Globus pallidus (tissue), 1 donor: Measurements from ENCODE around the gene VSTM5.

ENCODE experiments used
- DNase-seq: peaks from one replicate; pipeline ENCODE4 v3.0.0-alpha.2; 2015; ENCODE audit warnings: low spot score

The VSTM5 gene

GRCh38 chr11:93842461-93842860 lies 8.0 kb downstream of the VSTM5 start:
- no peak for DNase-seq

DNA sequence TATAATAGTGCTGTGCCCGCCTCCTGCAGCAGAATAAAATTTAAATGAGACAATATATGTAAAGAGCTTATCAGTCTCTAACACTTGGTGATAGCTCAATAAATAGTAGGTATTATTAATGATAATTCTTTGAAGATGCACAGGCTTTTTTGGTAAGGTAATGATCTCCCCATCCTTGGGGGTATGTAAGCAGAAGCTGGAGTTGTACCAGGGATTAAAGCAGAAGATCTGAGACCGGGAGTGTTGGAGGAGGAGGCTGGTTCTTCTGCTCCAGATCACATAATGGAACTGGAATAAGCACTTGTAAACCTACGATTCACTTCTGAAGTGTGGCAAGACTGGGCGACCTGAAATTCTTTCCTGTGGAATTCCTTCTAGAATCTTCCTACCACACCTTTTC lies 8.4 kb downstream of the VSTM5 start:
- no peak for DNase-seq

GRCh38 chr11:93841446-93841845 lies 9.0 kb downstream of the VSTM5 start:
- DNase-seq: no peak

DNA sequence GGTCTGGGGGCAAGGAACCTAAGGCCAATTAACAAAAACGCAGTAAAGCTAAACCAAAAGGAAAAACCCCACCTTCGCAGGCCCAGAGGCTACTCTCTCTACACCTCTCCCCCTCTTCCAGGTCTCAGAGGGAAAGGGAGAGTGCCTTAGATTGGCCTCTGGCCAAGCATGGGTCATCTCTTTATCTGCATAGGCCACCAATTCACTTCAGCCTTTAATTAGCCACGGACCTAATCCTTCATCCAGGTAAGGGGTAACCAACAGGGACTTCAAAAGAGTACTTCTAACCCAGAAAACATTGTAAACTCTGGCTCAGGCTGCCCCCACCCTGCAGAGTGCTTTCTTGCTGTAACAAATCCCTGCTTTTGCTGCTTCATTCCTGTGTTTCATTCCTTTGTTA lies 9.4 kb downstream of the VSTM5 start:
- no peak for DNase-seq

- DNase-seq: no peak
Observed at GRCh38 chr11:93840180-93840579, 10.2 kb downstream of the VSTM5 start.

DNA sequence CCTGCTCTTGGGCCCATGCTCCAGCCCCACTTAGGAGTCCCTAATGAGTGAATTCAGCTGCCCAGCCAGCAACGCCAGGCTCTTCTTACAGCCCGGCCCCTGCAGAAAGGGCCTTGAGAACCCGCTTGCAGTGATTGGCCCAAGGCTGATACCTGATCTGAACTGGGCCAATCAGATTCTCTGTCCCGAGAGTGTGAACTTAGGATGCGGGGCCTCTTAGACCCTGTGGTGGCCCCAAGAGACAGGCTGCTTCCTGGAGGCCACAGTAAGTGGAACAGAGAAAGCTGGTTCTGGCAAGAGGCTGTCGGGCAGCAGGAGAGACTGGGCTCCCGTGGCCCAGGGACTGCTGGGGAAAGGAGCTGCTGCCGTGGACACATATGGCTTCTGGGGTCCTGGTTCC lies 11.5 kb downstream of the VSTM5 start:
- DNase-seq: no peak

GRCh38 chr11:93832780-93833179 lies 17.6 kb downstream of the VSTM5 start:
- DNase-seq: no peak

DNA sequence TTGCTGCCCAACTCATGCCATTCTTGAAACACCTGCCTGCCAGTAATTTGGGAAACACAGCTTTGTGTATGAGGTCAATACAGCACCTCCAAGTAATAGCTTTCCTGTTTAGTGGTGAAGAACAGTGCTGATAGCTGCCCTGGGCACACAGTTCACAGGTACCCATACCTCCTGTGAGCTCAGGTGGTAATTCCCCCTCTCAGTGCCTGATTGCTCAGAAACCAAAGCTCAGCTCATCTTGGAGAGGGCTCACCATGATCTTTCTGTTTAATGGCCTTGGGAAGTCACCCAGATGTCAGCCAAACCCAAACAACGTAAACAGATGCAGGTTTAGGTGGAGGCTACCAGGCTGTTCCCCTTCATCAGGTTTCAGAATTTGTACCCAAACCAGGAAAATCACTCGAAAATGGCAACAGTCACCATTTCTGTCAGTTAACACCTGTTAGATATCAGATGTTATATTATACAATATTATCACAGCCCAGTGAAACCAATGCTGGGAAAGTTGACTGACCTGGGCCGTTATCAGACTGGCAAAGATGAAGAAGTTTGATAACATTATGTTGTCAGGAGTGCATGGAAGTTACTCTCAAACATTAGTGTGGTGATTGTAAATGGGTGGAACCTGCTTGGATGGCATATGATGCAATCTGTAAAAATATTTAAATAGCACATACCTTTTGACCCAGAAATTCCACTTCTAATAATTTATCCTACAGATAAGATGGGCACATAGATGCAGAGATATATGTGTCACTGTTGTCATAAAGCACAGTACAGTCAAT lies 18.9 kb downstream of the VSTM5 start:
- DNase-seq: no peak

DNA sequence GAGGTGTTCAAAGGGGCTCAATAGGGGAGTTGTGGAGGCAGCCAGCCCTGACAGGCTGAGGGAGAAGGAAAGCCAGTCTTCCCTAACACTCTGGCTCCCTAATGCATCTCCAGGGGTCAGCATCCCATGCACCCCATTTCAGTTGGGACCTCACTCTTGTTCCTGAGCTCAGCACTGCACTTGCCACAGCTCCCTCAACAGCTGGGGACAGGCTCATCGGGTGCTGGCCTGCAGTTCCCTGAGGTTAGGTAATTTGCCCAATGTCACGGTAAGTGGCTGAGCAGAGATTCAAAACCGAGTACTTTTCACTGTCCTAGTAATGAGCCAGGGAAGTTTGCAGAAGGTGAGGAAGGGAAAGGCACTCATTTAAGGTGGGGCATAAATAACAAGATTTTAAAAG lies 20.8 kb downstream of the VSTM5 start:
- no peak for DNase-seq

DNA sequence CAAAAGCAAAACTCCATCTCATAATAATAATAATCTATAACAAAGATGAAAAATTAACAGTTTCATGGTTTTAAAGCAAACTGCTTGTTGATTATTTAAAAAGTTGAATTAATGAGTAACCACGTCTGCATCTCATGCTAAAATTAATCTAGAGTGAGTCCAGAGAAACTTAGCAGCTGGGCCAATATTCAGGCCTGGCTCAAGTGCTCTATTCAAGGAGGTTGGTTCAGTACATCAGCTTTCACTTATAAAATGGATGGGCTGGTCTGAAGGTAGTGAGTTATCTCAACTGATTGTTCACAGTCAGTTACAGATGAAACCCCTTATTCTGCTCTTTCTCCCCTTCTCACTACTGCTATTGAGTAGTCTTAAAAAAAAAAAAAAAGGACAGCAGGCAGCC lies 23.1 kb downstream of the VSTM5 start:
- DNase-seq: no peak

GRCh38 chr11:93823210-93823609 lies 27.2 kb downstream of the VSTM5 start:
- DNase-seq: no peak

DNA sequence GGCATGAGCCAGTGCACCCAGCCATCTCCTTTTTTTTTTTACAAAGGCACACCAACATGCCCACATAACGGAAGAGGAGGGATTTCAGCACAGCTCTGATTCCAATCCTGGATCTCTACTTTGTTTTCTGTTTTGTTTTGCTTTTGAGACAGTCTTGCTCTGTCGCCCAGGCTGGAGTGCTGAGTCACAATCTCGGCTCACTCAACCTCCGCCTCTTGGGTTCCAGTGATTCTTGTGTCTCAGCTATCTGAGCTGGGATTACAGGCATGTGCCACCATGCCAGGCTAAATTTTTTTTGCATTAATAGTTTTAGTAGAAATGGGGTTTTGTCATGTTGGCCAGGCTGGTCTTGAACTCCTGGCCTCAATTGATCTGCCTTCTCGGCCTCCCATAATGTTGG lies 28.1 kb downstream of the VSTM5 start:
- DNase-seq: no peak

DNA sequence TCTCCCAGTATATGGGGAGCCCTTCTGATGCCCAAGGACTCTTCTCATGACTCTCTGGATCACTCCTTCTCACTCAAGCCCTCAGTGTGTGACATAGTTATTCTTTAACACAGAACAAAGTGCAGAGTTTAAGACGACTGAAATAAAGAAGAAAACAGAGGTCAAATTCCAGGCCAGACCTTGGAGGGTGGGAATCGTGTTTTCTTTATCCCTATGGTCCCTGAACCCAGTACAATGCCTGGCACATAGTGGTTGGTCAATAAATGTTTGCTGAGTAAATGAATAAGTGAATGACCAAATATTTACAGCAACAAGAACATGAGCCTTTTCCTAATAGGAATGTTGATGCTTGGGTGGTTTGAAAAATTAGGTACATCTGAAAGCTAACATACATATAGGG lies 28.8 kb downstream of the VSTM5 start:
- no peak for DNase-seq

DNA sequence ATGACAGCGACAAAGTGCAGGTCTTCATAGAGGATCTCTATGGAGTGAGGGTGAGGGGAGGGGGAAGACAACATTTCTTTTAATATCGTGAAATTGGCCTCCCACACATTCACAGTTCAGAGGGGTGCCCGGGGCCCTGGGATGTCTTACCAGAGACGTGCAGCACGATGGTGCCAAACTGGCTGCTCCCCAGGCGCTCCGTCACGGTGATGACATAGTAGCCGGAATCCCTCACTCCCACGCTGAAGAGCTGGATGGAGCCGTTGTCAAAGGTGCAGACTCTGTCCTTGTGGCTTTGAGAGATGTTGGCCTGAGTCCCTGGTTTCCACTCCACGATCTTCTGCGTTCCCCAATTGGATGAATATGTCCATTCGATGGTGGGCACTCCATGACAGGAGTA lies 29.6 kb downstream of the VSTM5 start:
- no peak for DNase-seq

- no peak for DNase-seq
Observed at GRCh38 chr11:93819966-93820695, 30.3 kb downstream of the VSTM5 start.

GRCh38 chr11:93817426-93818348 lies 32.7 kb downstream of the VSTM5 start:
- DNase-seq: no peak

- no peak for DNase-seq
Observed at GRCh38 chr11:93814966-93815633, 35.3 kb downstream of the VSTM5 start.

- DNase-seq: no peak
Observed at GRCh38 chr11:93813974-93814373, 36.4 kb downstream of the VSTM5 start.

DNA sequence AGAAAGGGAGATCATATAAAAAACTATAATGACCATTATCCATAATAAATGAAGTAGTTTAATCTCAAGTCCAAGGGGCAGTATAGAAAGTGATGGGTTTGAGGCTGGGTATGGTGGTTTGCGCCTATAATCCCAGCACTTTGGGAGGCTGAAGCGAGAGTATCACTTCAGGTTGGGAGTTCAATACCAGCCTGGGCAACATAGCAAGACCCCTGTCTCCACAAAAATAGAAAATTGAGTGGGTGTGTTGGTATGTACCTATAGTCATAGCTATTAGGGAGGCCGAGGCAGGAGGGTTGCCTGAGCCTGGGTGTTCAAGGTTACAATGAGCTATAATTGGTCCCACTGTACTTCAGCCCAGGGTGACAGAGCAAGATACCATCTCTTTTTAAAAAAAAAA lies 42.4 kb downstream of the VSTM5 start:
- no peak for DNase-seq

DNA sequence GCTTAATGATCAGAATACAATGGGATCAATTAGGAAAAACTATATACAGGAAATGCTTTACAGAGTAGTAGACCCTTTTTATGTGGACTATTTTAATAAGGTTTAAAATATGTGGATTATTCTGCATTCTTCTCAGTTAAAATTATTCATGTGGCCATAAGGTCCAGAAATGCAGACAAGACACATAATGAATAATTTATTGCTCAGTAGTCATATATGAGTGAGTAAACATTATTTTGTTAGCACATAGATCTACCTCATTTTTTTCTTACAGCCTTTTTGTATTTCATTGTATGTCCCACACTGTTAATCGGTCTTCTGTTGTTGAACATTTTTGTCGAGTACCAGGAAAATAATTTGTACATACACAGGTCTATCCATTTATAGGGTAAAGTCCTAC lies 45.5 kb downstream of the VSTM5 start:
- DNase-seq: no peak

GRCh38 chr11:93801366-93801765 lies 49.1 kb downstream of the VSTM5 start:
- DNase-seq: no peak
